Right atrium auricular region (tissue), 2 donors: ENCODE results near the gene MOBP. TPM values are rescaled to one million over a fixed set of nuclear protein-coding genes. Genes with fewer than 3 reads are reported as not detected.

ENCODE experiments used
- DNase-seq: peaks from one replicate; pipeline ENCODE4 v3.0.0-alpha.2; 2019; ENCODE audit warnings: low spot score
- H3K27ac ChIP-seq, 2 donors: fragments of 200-600 bp; sonication (generic); 1 replicate in 1 of 2; 2 replicates in 1 of 2; pipeline ENCODE4 v1.5.1; 2016 to 2019
- H3K27me3 ChIP-seq, 2 donors: fragments of 200-600 bp; sonication (generic); one replicate each; pipeline versions ENCODE4 v1.5.1 to v1.6.0; 2017 to 2019
- H3K36me3 ChIP-seq: fragments of 200-600 bp; sonication (generic); one replicate; pipeline ENCODE4 v1.5.1; 2016
- H3K4me1 ChIP-seq, 2 donors: fragments of 200-600 bp; sonication (generic); one replicate each; pipeline versions ENCODE4 v1.5.1 to v1.6.0; 2017 to 2019
- H3K4me3 ChIP-seq, 2 donors: fragments of 200-600 bp; sonication (generic); 1 replicate in 1 of 2; 2 replicates in 1 of 2; pipeline ENCODE4 v1.5.1; 2017 to 2019; ENCODE audit warnings: mild to moderate bottlenecking in 1 of 2, moderate library complexity in 1 of 2
- H3K9me3 ChIP-seq, 2 donors: fragments of 200-600 bp; sonication (generic); one replicate each; pipeline ENCODE4 v1.5.1; 2019
- total RNA-seq, 2 donors: library from RNA; depleted of rRNA; stranded (reverse); fragments of >200 nt; gene quantifications; one replicate each; pipeline ENCODE4 v1.1.0, GENCODE V29; 2016
- TF ChIP-seq, protein P1 (sequence below), 2 donors: fragments of 200-600 bp; sonication (generic); IDR thresholded peaks; one replicate each; pipeline ENCODE4 v1.5.1; 2019; ENCODE audit warnings: antibody characterized with exemption in 2 of 2

MOBP gene
- total RNA-seq, 2 donors from 2014 or later: 0.20 TPM; not detected in 1

DNA sequence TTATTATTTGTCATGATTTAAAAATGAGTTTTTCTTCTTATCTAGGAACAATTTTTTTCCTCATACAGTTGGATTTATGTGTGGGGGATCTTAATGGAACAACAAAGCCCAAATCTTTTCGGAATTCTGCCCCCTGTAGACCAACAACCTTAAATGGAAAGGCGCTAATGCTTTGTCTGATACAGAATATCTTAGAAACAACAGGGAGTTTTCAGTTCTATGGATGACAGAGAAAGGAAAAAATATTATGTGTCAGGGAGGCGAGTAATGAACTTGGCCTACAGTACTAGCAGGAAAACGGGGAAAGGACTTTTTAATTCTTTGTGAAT is 592 bp downstream of the MOBP start:
- no peak for DNase-seq
- H3K36me3 ChIP-seq: no peaks in the 10 kb centered on the region
- H3K9me3 ChIP-seq: no peaks in the 10 kb centered on the region
- H3K27me3 ChIP-seq: no peaks in the 10 kb centered on the region
- TF ChIP-seq, protein P1, sequence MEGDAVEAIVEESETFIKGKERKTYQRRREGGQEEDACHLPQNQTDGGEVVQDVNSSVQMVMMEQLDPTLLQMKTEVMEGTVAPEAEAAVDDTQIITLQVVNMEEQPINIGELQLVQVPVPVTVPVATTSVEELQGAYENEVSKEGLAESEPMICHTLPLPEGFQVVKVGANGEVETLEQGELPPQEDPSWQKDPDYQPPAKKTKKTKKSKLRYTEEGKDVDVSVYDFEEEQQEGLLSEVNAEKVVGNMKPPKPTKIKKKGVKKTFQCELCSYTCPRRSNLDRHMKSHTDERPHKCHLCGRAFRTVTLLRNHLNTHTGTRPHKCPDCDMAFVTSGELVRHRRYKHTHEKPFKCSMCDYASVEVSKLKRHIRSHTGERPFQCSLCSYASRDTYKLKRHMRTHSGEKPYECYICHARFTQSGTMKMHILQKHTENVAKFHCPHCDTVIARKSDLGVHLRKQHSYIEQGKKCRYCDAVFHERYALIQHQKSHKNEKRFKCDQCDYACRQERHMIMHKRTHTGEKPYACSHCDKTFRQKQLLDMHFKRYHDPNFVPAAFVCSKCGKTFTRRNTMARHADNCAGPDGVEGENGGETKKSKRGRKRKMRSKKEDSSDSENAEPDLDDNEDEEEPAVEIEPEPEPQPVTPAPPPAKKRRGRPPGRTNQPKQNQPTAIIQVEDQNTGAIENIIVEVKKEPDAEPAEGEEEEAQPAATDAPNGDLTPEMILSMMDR (IDR thresholded peaks at IDR 0.05): no peak
- no peaks in the 10 kb centered on the region for H3K4me1 ChIP-seq
- no peak overlapping the region for H3K4me3 ChIP-seq
- H3K27ac ChIP-seq: no peak overlapping the region

DNA sequence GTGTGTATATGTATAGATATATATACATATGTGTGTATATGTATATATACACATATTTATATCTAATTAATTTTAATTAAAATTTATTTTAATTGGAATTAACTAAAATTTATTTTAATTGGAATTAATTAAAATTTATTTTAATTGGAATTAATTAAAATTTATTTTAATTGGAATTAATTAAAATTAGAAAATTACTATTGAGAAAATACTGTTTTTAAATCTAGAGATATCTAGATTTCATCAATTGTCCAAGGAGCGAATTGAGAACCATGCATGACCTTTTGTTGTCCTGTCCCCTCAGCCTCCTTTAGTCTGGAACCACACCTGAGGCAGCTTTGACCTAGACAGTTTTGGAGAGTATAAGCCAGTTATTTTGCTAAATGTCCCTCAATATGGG is 1.8 kb downstream of the MOBP start:
- no peaks in the 10 kb centered on the region for H3K36me3 ChIP-seq
- no peaks in the 10 kb centered on the region for H3K27me3 ChIP-seq
- DNase-seq: no peak
- H3K27ac ChIP-seq: no peak overlapping the region
- no peaks in the 10 kb centered on the region for H3K9me3 ChIP-seq
- no peak overlapping the region for H3K4me3 ChIP-seq
- TF ChIP-seq, protein P1 (IDR thresholded peaks at IDR 0.05): no peak
- no peaks in the 10 kb centered on the region for H3K4me1 ChIP-seq

DNA sequence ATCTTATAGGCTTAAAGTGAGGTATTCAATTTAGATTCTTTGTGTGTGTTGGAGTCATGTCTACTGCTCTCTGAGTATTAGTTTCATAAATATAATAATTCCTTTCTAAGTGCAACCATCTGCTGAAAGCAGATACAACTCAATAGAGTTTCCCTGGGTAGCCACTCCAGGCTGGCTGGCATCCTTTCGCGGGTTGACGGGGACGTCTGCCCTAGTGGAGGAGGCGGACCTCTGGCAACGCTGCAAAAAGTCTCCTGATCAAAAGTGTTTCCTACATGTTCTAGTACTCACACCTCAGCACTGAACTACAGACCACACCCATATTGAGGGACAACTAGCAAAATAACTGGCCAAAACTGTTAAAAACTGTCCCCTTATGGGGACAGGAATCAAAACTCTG is 2.5 kb downstream of the MOBP start:
- no peaks in the 10 kb centered on the region for H3K27me3 ChIP-seq
- no peak overlapping the region for H3K4me3 ChIP-seq
- H3K36me3 ChIP-seq: no peaks in the 10 kb centered on the region
- no peak overlapping the region for H3K27ac ChIP-seq
- no peaks in the 10 kb centered on the region for H3K9me3 ChIP-seq
- no peaks in the 10 kb centered on the region for H3K4me1 ChIP-seq
- TF ChIP-seq, protein P1 (IDR thresholded peaks at IDR 0.05): no peak
- DNase-seq: no peak

DNA sequence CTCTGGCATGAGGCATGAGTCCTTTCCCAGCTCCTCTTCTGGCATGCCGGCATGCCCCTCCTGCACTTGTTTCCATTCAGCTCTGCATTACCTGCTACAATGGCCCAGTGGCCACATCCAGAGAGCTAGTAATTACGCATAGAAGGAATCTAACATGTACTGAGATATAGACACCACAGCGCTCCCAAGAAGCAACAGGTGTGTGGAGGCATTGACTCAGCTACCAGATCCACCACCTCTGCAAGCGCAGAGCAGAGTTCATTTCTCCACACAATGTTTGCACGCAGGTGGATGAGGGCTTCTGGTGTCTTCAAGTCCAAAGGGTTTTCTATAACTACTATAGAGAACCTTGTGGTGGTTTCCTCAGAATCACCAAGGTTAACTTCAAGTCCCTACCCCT is 4.2 kb downstream of the MOBP start:
- Histone ChIP-seq H3K4me1 (no peaks in the 10 kb centered on the region), H3K27me3 (no peaks in the 10 kb centered on the region), H3K4me3 (no peak overlapping the region), H3K27ac (no peak overlapping the region), H3K36me3 (no peaks in the 10 kb centered on the region), H3K9me3 (no peaks in the 10 kb centered on the region)
- TF ChIP-seq, protein P1 (IDR thresholded peaks at IDR 0.05): no peak
- DNase-seq: no peak

DNA sequence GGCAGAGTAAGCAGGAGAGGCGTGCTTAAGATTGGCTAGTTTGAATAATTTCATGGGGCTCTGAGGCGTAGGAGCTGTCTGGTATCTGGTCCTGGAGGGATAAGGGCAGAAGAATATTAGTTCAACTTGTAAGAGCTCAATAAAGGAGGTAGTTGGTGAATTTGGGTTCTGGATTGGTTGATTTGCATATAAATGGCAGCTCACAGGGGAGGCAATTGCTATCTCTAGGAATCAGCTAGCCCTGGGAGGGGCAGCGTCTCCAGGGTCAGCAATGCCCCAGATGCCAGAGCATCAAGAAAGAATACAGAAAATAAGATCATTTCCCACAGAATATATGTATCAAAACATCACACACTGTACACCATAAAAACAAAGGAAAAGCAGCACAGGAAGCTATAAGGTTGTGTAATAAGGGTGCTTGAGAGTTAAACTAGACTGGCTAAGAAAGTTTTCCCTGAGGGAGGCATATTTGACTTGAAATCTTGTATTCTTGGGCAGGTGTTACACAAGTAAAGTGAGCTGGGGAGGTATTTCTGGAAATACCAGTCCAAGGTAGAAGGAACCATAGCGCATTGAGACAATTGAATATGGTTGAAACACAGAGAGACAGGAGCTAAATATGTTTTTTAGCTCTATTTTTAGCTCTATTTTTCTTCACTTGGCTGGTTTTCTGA is 6.1 kb downstream of the MOBP start:
- no peaks in the 10 kb centered on the region for H3K27me3 ChIP-seq
- peaks cover 0 to 9% of the 10 kb centered on the region in 2 donors for H3K9me3 ChIP-seq
- H3K4me3 ChIP-seq: no peak overlapping the region
- no peak for DNase-seq
- no peaks in the 10 kb centered on the region for H3K4me1 ChIP-seq
- no peaks in the 10 kb centered on the region for H3K36me3 ChIP-seq
- TF ChIP-seq, protein P1 (IDR thresholded peaks at IDR 0.05): no peak
- H3K27ac ChIP-seq: no peak overlapping the region

DNA sequence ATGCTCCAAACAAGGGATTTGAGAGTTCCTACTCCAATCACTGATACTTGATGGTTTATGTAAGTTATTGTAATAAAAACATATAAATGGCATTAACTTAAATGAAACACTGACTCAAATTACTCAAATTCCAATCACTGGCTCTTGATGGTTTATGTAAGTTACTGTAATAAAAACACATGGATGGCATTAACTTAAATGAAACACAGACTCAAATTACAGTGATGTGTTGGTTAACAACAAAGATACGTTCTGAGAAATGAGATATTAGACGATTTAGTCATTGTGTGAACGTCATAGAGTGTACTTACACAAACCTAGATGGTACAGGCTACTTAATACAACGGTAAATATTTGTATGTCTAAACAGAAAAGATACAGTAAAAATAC is 6.6 kb downstream of the MOBP start:
- H3K4me3 ChIP-seq: no peak overlapping the region
- no peak overlapping the region for H3K27ac ChIP-seq
- TF ChIP-seq, protein P1 (IDR thresholded peaks at IDR 0.05): no peak
- H3K9me3 ChIP-seq: peaks cover 0 to 9% of the 10 kb centered on the region in 2 donors
- H3K4me1 ChIP-seq: no peaks in the 10 kb centered on the region
- no peaks in the 10 kb centered on the region for H3K27me3 ChIP-seq
- no peak for DNase-seq
- no peaks in the 10 kb centered on the region for H3K36me3 ChIP-seq
